Esophagus muscularis mucosa (tissue), 3 donors: ENCODE results near the gene MAP3K3.

Experiments
- CTCF ChIP-seq, 3 experiments: fragments of 200-600 bp in 2 of 3; fragments of 450-650 bp in 1 of 3; sonication (generic) in 2 of 3; IDR thresholded peaks; one replicate each; pipeline ENCODE4 v1.5.1; 2017 to 2019; ENCODE audit warnings: antibody characterized with exemption in 3 of 3, mild to moderate bottlenecking in 2 of 3, moderate library complexity in 1 of 3
- POLR2AphosphoS5 ChIP-seq, 2 donors: sonication (generic); formaldehyde crosslinking; IDR thresholded peaks; one replicate each; pipeline ENCODE4 v1.6.1; 2017; ENCODE audit warnings: antibody characterized with exemption in 2 of 2

GRCh38 chr17:63613663-63614062, 8.6 kb upstream of the MAP3K3 start:
- no peak for TF ChIP-seq CTCF (IDR thresholded peaks at IDR 0.05)
- no peak for TF ChIP-seq POLR2AphosphoS5 (IDR thresholded peaks at IDR 0.05)
